Vagina (tissue), 2 donors: ENCODE data around the gene C6orf52.

Experiments used
- POLR2A ChIP-seq, 2 donors: fragments of 450-650 bp; IDR thresholded peaks; one replicate each; pipeline ENCODE4 v1.6.1; 2017; ENCODE audit warnings: antibody characterized with exemption in 2 of 2, mild to moderate bottlenecking in 2 of 2, moderate library complexity in 2 of 2
- POLR2AphosphoS5 ChIP-seq, 2 donors: sonication (generic); formaldehyde crosslinking; IDR thresholded peaks; one replicate each; pipeline ENCODE4 v1.9.0; 2017; ENCODE audit warnings: antibody characterized with exemption in 2 of 2, mild to moderate bottlenecking in 2 of 2, low read depth in 1 of 2; ENCODE audit not compliant: insufficient read depth in 1 of 2
- TF ChIP-seq, protein P1 (sequence below), 3 experiments: fragments of 450-650 bp in 2 of 3; fragments of 200-600 bp in 1 of 3; sonication (generic) in 1 of 3; IDR thresholded peaks; one replicate each; pipeline ENCODE4 v1.5.1; 2017 to 2019; ENCODE audit warnings: antibody characterized with exemption in 3 of 3, mild to moderate bottlenecking in 2 of 3, moderate library complexity in 2 of 3

DNA sequence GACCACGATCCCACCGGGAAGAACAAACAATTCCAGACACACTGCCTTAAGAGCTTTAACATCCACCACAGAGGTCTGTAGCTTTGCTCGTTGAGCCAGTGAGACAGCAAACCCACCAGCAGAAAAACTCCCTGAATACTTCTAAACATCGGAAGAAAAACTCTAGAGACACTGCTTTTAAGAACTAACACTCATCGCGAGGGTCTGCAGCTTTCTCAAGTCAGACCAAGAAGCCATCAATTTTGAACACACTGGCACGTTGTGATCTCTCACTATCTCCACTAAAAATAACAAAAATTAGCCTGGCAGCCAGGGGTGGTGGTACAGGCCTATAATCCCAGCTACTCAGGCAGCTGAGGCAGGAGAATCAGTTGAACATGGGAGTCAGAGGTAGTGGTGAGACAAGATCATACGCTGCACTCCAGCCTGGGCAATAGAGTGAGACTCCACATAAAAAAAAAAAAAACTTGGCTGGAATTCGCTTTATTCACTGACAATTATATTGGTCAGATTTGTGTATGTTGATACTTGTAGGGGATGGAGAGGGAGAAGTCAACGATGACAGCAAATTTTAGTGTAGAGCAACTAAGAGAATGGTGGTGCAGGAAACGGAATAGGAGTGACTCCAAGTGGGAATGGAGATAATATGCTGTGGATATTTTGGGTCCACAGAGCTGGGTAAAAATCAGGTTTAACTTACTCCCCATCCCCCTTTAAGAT, 27.6 kb upstream of the C6orf52 start:
- TF ChIP-seq POLR2AphosphoS5 (IDR thresholded peaks at IDR 0.05; ENCODE audit: insufficient read depth in 1 of 2, low read depth in 1 of 2) = no peak
- TF ChIP-seq, protein P1, sequence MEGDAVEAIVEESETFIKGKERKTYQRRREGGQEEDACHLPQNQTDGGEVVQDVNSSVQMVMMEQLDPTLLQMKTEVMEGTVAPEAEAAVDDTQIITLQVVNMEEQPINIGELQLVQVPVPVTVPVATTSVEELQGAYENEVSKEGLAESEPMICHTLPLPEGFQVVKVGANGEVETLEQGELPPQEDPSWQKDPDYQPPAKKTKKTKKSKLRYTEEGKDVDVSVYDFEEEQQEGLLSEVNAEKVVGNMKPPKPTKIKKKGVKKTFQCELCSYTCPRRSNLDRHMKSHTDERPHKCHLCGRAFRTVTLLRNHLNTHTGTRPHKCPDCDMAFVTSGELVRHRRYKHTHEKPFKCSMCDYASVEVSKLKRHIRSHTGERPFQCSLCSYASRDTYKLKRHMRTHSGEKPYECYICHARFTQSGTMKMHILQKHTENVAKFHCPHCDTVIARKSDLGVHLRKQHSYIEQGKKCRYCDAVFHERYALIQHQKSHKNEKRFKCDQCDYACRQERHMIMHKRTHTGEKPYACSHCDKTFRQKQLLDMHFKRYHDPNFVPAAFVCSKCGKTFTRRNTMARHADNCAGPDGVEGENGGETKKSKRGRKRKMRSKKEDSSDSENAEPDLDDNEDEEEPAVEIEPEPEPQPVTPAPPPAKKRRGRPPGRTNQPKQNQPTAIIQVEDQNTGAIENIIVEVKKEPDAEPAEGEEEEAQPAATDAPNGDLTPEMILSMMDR (IDR thresholded peaks at IDR 0.05) = no peak
- TF ChIP-seq POLR2A (IDR thresholded peaks at IDR 0.05) = no peak
